WTC11 (cell line): ENCODE data around the gene CACNB4. TPM values are rescaled to one million over a fixed set of nuclear protein-coding genes. Genes with fewer than 3 reads are reported as not detected.

Source experiments
- ATAC-seq: fragments of 200-7000 bp; cut with Tn5 transposase; 2 replicates; pipeline ENCODE4 v1.10.0; 2021; ENCODE audit warnings: mild to moderate bottlenecking, moderate library complexity
- CTCF ChIA-PET: fragments of 300-600 bp; sonication (Branson Sonifier 250); formaldehyde crosslinking; loops from one replicate; lab custom pipeline; 2021; ENCODE audit warnings: antibody characterized with exemption; lab: Charles Lee
- POLR2A ChIA-PET: fragments of 350-600 bp; sonication (Branson Sonifier 250); formaldehyde crosslinking; loops from one replicate; lab custom pipeline; 2021; ENCODE audit warnings: antibody characterized with exemption; lab: Charles Lee
- DNase-seq: peaks from one replicate; pipeline ENCODE4 v3.0.0; 2021; ENCODE audit warnings: low spot score
- H3K27ac Mint-ChIP-seq: 2 replicates; pipeline ENCODE4 v1.8.0; 2021; ENCODE audit warnings: mixed read lengths
- H3K27me3 Mint-ChIP-seq: 2 replicates; pipeline ENCODE4 v1.8.0; 2021; ENCODE audit warnings: low read depth, mild to moderate bottlenecking, moderate library complexity, mixed read lengths
- H3K36me3 Mint-ChIP-seq: 2 replicates; pipeline ENCODE4 v1.8.0; 2021; ENCODE audit warnings: mixed read lengths
- H3K4me1 Mint-ChIP-seq: 2 replicates; pipeline ENCODE4 v1.8.0; 2022; ENCODE audit warnings: mixed read lengths
- H3K4me3 Mint-ChIP-seq: 2 replicates; pipeline ENCODE4 v1.8.0; 2021; ENCODE audit warnings: mild to moderate bottlenecking, moderate library complexity, mixed read lengths
- H3K9me3 Mint-ChIP-seq: 2 replicates; pipeline ENCODE4 v1.8.0; 2021; ENCODE audit warnings: mixed read lengths
- ARID4B ChIP-seq: sonication (generic); formaldehyde crosslinking; IDR thresholded peaks from 2 replicates; pipeline ENCODE4 v1.8.0; 2023; ENCODE audit warnings: missing genetic modification reagents, mild to moderate bottlenecking, borderline replicate concordance
- ATF6 ChIP-seq: sonication (generic); formaldehyde crosslinking; IDR thresholded peaks from 2 replicates; pipeline ENCODE4 v1.8.1; 2023; ENCODE audit warnings: mild to moderate bottlenecking, missing genetic modification reagents
- CDX4 ChIP-seq: fragments of 250-450 bp; sonication (Bioruptor Pico); IDR thresholded peaks from 2 replicates; pipeline ENCODE4 v1.9.0; 2021; ENCODE audit warnings: moderate library complexity, mild to moderate bottlenecking, inconsistent platforms, borderline replicate concordance
- CTCF ChIP-seq: fragments of 200-600 bp; IDR thresholded peaks from 2 replicates; pipeline ENCODE4 v1.8.0; 2022; ENCODE audit warnings: antibody characterized with exemption
- E2F1 ChIP-seq: sonication (generic); formaldehyde crosslinking; IDR thresholded peaks from 2 replicates; pipeline ENCODE4 v1.8.0; 2022; ENCODE audit warnings: mild to moderate bottlenecking, missing genetic modification reagents
- E2F5 ChIP-seq: sonication (generic); formaldehyde crosslinking; IDR thresholded peaks from 2 replicates; pipeline ENCODE4 v1.8.1; 2022; ENCODE audit warnings: mild to moderate bottlenecking, moderate library complexity, missing genetic modification reagents
- ELF4 ChIP-seq: sonication (generic); formaldehyde crosslinking; IDR thresholded peaks from 2 replicates; pipeline ENCODE4 v1.8.1; 2022; ENCODE audit warnings: low read depth, mild to moderate bottlenecking, moderate library complexity, missing genetic modification reagents
- ESRRA ChIP-seq: sonication (generic); formaldehyde crosslinking; IDR thresholded peaks from 2 replicates; pipeline ENCODE4 v1.8.1; 2022; ENCODE audit warnings: mild to moderate bottlenecking, missing genetic modification reagents, borderline replicate concordance
- FOXP1 ChIP-seq: sonication (generic); formaldehyde crosslinking; IDR thresholded peaks from 2 replicates; pipeline ENCODE4 v1.8.0; 2022; ENCODE audit warnings: missing genetic modification reagents, mild to moderate bottlenecking, moderate library complexity, borderline replicate concordance
- FOXP4 ChIP-seq: sonication (generic); formaldehyde crosslinking; IDR thresholded peaks from 2 replicates; pipeline ENCODE4 v1.8.0; 2022; ENCODE audit warnings: mild to moderate bottlenecking, missing genetic modification reagents
- GABPB1 ChIP-seq: sonication (generic); formaldehyde crosslinking; IDR thresholded peaks from 2 replicates; pipeline ENCODE4 v1.8.1; 2023; ENCODE audit warnings: mild to moderate bottlenecking, missing genetic modification reagents
- HMGA2 ChIP-seq: fragments of 250-450 bp; sonication (Bioruptor Pico); IDR thresholded peaks from 2 replicates; pipeline ENCODE4 v1.4.0; 2021; ENCODE audit warnings: mild to moderate bottlenecking, moderate library complexity
- MAX ChIP-seq: sonication (generic); formaldehyde crosslinking; IDR thresholded peaks from 2 replicates; pipeline ENCODE4 v1.8.0; 2022; ENCODE audit warnings: mild to moderate bottlenecking, missing genetic modification reagents
- MLX ChIP-seq: sonication (generic); formaldehyde crosslinking; IDR thresholded peaks from 2 replicates; pipeline ENCODE4 v1.8.1; 2023; ENCODE audit warnings: mild to moderate bottlenecking, missing genetic modification reagents, moderate library complexity
- SP1 ChIP-seq: sonication (generic); formaldehyde crosslinking; conservative IDR thresholded peaks from 2 replicates; pipeline ENCODE4 v1.8.1; 2022; ENCODE audit warnings: missing genetic modification reagents
- TP53 ChIP-seq: sonication (generic); formaldehyde crosslinking; IDR thresholded peaks from 2 replicates; pipeline ENCODE4 v1.8.1; 2023; ENCODE audit warnings: mild to moderate bottlenecking, missing genetic modification reagents
- USF1 ChIP-seq: sonication (generic); formaldehyde crosslinking; IDR thresholded peaks from 2 replicates; pipeline ENCODE4 v1.8.0; 2022; ENCODE audit warnings: mild to moderate bottlenecking, missing genetic modification reagents
- ZBTB43 ChIP-seq: sonication (generic); formaldehyde crosslinking; IDR thresholded peaks from 2 replicates; pipeline ENCODE4 v1.8.1; 2023; ENCODE audit warnings: mild to moderate bottlenecking, missing genetic modification reagents
- ZNF138 ChIP-seq: sonication (generic); formaldehyde crosslinking; conservative IDR thresholded peaks from 2 replicates; pipeline ENCODE4 v1.8.1; 2022; ENCODE audit warnings: mild to moderate bottlenecking, moderate library complexity, missing genetic modification reagents
- ZNF219 ChIP-seq: sonication (generic); formaldehyde crosslinking; IDR thresholded peaks from 2 replicates; pipeline ENCODE4 v1.8.0; 2023; ENCODE audit warnings: missing genetic modification reagents, mild to moderate bottlenecking, borderline replicate concordance
- total RNA-seq: library from RNA; stranded (reverse); gene quantifications from 3 replicates; pipeline ENCODE4 v1.2.3, GENCODE V29; 2021

The CACNB4 gene
- total RNA-seq, 1 experiment from 2014 or later, result 4.7 TPM

GRCh38 chr2:152015552-152015951, 83.3 kb downstream of the CACNB4 start (continued):
- TF ChIP-seq HMGA2 (CRISPR knock-in tag) (no peak), TP53 (CRISPR knock-in tag) (no peak), ZBTB43 (no peak), ESRRA (CRISPR knock-in tag) (no peak), E2F5 (no peak)

GRCh38 chr2:152012697-152013096, 86.1 kb downstream of the CACNB4 start:
- DNase-seq, result no peak
- Mint-ChIP-seq H3K4me1 (no peaks in the 10 kb centered on the region), H3K27me3 (no peaks in the 10 kb centered on the region), H3K36me3 (no peaks in the 10 kb centered on the region), H3K4me3 (no peak overlapping the region), H3K27ac (no peak overlapping the region), H3K9me3 (no peaks in the 10 kb centered on the region)
- POLR2A ChIA-PET, result no interaction called here
- ATAC-seq, result no peak
- CTCF ChIA-PET, result interaction anchor here (3.1 kb wide), 1 partner anchor 13 kb away, joined by 15 read pairs; no protein-coding TSS in a partner anchor
- TF ChIP-seq ZNF219 (CRISPR knock-in tag) (no peak), MAX (no peak), CTCF (no peak), CDX4 (CRISPR knock-in tag) (no peak), ARID4B (CRISPR knock-in tag) (no peak), USF1 (CRISPR knock-in tag) (no peak), ZNF138 (CRISPR knock-in tag) (no peak), E2F1 (no peak), ELF4 (CRISPR knock-in tag) (no peak), ATF6 (CRISPR knock-in tag) (no peak), MLX (CRISPR knock-in tag) (no peak), SP1 (no peak), FOXP1 (CRISPR knock-in tag) (no peak), GABPB1 (no peak), FOXP4 (CRISPR knock-in tag) (no peak)
